ENCODE data around the gene EIF4G2.

- no peak for TF ChIP-seq TCF7L2 (IDR thresholded peaks at IDR 0.05; ENCODE audit: low read depth, low read length)
- TF ChIP-seq, protein P1, sequence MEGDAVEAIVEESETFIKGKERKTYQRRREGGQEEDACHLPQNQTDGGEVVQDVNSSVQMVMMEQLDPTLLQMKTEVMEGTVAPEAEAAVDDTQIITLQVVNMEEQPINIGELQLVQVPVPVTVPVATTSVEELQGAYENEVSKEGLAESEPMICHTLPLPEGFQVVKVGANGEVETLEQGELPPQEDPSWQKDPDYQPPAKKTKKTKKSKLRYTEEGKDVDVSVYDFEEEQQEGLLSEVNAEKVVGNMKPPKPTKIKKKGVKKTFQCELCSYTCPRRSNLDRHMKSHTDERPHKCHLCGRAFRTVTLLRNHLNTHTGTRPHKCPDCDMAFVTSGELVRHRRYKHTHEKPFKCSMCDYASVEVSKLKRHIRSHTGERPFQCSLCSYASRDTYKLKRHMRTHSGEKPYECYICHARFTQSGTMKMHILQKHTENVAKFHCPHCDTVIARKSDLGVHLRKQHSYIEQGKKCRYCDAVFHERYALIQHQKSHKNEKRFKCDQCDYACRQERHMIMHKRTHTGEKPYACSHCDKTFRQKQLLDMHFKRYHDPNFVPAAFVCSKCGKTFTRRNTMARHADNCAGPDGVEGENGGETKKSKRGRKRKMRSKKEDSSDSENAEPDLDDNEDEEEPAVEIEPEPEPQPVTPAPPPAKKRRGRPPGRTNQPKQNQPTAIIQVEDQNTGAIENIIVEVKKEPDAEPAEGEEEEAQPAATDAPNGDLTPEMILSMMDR (IDR thresholded peaks at IDR 0.05), result no peak
Measured at GRCh38 chr11:10824888-10825287, 16.2 kb upstream of the EIF4G2 start.

Measured in Panc1 (cell line).